Measurements from ENCODE around the gene HAPSTR1. TPM values are rescaled to one million over a fixed set of nuclear protein-coding genes. Genes with fewer than 3 reads are reported as not detected.

HAPSTR1 gene
- total and polyA plus RNA-seq, 4 donors, result 6.5 to 46.5 (median 17.7) TPM

GRCh38 chr16:9092282-9092977, 986 bp downstream of the HAPSTR1 start:
- peak overlapping the region; percentile 80 to 97 for H3K27ac ChIP-seq (ENCODE audit: low read depth in 1 of 2, low read length in 2 of 2)
- H3K27me3 ChIP-seq (ENCODE audit: control insufficient read depth in 4 of 4, insufficient read depth in 4 of 4, low read length in 3 of 4), result no peaks in the 10 kb centered on the region
- peak overlapping the region; percentile 84 to 90 (median 87) for H3K4me3 ChIP-seq (ENCODE audit: low read depth in 1 of 3, low read length in 3 of 3)
- TF ChIP-seq GABPA (IDR thresholded peaks at IDR 0.05 in 1 of 2, conservative IDR thresholded peaks at IDR 0.05 in 1 of 2), result no peak
- TF ChIP-seq RXRA (IDR thresholded peaks at IDR 0.05), result no peak
- no peak for TF ChIP-seq ZBTB33 (IDR thresholded peaks at IDR 0.05)
- TF ChIP-seq MAX (IDR thresholded peaks at IDR 0.05), result no peak
- peak; percentile 93 for TF ChIP-seq YY1 (IDR thresholded peaks at IDR 0.05)
- TF ChIP-seq HNF4A (conservative IDR thresholded peaks at IDR 0.05), result no peak
- TF ChIP-seq ATF3 (IDR thresholded peaks at IDR 0.05), result no peak
- no peak for TF ChIP-seq JUND (IDR thresholded peaks at IDR 0.05)
- peaks cover 10 to 38% (median 35%) of the 10 kb centered on the region in 4 donors for H3K4me1 ChIP-seq (ENCODE audit: control insufficient read depth in 4 of 4, insufficient read depth in 4 of 4, low read length in 3 of 4)
- no peaks in the 10 kb centered on the region for H3K9me3 ChIP-seq (ENCODE audit: control insufficient read depth in 4 of 4, low read length in 3 of 4)
- under 1% methylated on average over 64 of the region's 64 CpGs for WGBS
- peak overlapping the region; percentile 62 to 86 for H3K9ac ChIP-seq (ENCODE audit: low read depth in 1 of 2, low read length in 2 of 2)
- H3K36me3 ChIP-seq (ENCODE audit: control insufficient read depth in 4 of 4, insufficient read depth in 3 of 4, low read depth in 1 of 4, low read length in 3 of 4), result peaks cover 0 to 2% (median under 1%) of the 10 kb centered on the region in 4 donors
- DNase-seq (ENCODE audit: low spot score), result peak; percentile 68

GRCh38 chr16:9092978-9093344, 1.5 kb downstream of the HAPSTR1 start:
- Histone ChIP-seq H3K27ac (ENCODE audit: low read depth in 1 of 2, low read length in 2 of 2) (peak overlapping the region; percentile 80 to 97), H3K27me3 (ENCODE audit: control insufficient read depth in 4 of 4, insufficient read depth in 4 of 4, low read length in 3 of 4) (no peaks in the 10 kb centered on the region), H3K4me3 (ENCODE audit: low read depth in 1 of 3, low read length in 3 of 3) (peak overlapping the region; percentile 84 to 90 (median 87)), H3K36me3 (ENCODE audit: control insufficient read depth in 4 of 4, insufficient read depth in 3 of 4, low read depth in 1 of 4, low read length in 3 of 4) (peaks cover 0 to 2% (median under 1%) of the 10 kb centered on the region in 4 donors), H3K9ac (ENCODE audit: low read depth in 1 of 2, low read length in 2 of 2) (peak overlapping the region; percentile 62 to 86), H3K9me3 (ENCODE audit: control insufficient read depth in 4 of 4, low read length in 3 of 4) (no peaks in the 10 kb centered on the region), H3K4me1 (ENCODE audit: control insufficient read depth in 4 of 4, insufficient read depth in 4 of 4, low read length in 3 of 4) (peaks cover 15 to 43% (median 40%) of the 10 kb centered on the region in 4 donors)
- under 1% methylated on average over 18 of the region's 18 CpGs for WGBS
- peak; percentile 50 for DNase-seq (ENCODE audit: low spot score)
- no peak for TF ChIP-seq RXRA (IDR thresholded peaks at IDR 0.05)
- TF ChIP-seq YY1 (IDR thresholded peaks at IDR 0.05), result peak; percentile 3

DNA sequence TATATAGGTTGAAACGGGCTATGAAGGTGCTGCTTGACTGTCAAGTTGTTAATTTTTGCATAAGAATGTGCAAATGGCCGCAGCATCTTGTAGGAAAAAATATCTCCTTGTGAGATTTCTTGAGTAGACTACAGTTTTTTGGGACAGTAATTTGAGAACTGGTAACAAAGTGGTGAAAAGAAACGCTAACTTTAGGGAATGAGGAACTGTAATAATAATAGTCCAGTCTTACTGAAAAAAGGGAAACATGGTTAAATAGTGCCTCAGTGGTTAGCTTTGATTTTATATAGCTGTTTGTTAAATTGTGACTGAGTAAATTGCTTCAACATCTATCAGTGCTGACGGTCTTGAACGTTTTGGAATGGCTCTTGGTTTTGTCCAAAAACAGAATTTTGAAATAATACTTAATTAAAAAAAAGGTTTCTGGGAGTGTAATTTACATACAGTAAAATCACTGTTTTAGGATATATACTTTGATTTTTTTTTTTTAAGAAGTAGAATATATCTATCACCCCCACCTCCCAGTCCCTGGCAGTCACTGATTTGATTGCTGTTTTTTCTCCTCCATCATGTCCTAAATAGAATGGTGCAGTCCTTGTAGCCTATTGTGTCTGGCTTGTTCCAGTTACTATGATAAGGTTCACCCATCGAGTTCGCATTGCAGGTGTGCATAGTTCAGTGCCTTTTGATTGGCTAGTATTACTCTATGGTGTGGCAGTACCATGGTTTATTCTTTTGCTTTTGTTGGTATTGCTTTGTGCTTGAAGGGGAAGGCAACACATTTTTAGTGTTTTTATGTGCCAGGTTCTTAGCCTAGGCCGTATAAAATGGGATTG, 2.8 kb downstream of the HAPSTR1 start:
- Histone ChIP-seq H3K9me3 (ENCODE audit: control insufficient read depth in 4 of 4, low read length in 3 of 4) (no peaks in the 10 kb centered on the region), H3K4me3 (ENCODE audit: low read depth in 1 of 3, low read length in 3 of 3) (peak overlapping the region; percentile 84 to 90 (median 87)), H3K27ac (ENCODE audit: low read depth in 1 of 2, low read length in 2 of 2) (no peak overlapping the region), H3K36me3 (ENCODE audit: control insufficient read depth in 4 of 4, insufficient read depth in 3 of 4, low read depth in 1 of 4, low read length in 3 of 4) (peaks cover 0 to 2% (median under 1%) of the 10 kb centered on the region in 4 donors), H3K27me3 (ENCODE audit: control insufficient read depth in 4 of 4, insufficient read depth in 4 of 4, low read length in 3 of 4) (no peaks in the 10 kb centered on the region), H3K9ac (ENCODE audit: low read depth in 1 of 2, low read length in 2 of 2) (peak overlapping the region; percentile 62 to 86), H3K4me1 (ENCODE audit: control insufficient read depth in 4 of 4, insufficient read depth in 4 of 4, low read length in 3 of 4) (peaks cover 20 to 56% (median 53%) of the 10 kb centered on the region in 4 donors)
- no peak for DNase-seq (ENCODE audit: low spot score)
- WGBS, result 26% methylated on average over 8 of the region's 8 CpGs
- no peak for TF ChIP-seq MAX (IDR thresholded peaks at IDR 0.05)
- no peak for TF ChIP-seq HNF4G (IDR thresholded peaks at IDR 0.05)
- no peak for TF ChIP-seq ATF3 (IDR thresholded peaks at IDR 0.05)
- TF ChIP-seq ZBTB33 (IDR thresholded peaks at IDR 0.05), result no peak
- TF ChIP-seq YY1 (IDR thresholded peaks at IDR 0.05), result no peak
- TF ChIP-seq, protein P1, sequence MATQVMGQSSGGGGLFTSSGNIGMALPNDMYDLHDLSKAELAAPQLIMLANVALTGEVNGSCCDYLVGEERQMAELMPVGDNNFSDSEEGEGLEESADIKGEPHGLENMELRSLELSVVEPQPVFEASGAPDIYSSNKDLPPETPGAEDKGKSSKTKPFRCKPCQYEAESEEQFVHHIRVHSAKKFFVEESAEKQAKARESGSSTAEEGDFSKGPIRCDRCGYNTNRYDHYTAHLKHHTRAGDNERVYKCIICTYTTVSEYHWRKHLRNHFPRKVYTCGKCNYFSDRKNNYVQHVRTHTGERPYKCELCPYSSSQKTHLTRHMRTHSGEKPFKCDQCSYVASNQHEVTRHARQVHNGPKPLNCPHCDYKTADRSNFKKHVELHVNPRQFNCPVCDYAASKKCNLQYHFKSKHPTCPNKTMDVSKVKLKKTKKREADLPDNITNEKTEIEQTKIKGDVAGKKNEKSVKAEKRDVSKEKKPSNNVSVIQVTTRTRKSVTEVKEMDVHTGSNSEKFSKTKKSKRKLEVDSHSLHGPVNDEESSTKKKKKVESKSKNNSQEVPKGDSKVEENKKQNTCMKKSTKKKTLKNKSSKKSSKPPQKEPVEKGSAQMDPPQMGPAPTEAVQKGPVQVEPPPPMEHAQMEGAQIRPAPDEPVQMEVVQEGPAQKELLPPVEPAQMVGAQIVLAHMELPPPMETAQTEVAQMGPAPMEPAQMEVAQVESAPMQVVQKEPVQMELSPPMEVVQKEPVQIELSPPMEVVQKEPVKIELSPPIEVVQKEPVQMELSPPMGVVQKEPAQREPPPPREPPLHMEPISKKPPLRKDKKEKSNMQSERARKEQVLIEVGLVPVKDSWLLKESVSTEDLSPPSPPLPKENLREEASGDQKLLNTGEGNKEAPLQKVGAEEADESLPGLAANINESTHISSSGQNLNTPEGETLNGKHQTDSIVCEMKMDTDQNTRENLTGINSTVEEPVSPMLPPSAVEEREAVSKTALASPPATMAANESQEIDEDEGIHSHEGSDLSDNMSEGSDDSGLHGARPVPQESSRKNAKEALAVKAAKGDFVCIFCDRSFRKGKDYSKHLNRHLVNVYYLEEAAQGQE (IDR thresholded peaks at IDR 0.05), result no peak
- TF ChIP-seq HNF4A (conservative IDR thresholded peaks at IDR 0.05), result no peak
- no peak for TF ChIP-seq NR2F2 (IDR thresholded peaks at IDR 0.05)
- TF ChIP-seq RAD21 (IDR thresholded peaks at IDR 0.05), result no peak
- TF ChIP-seq TAF1 (conservative IDR thresholded peaks at IDR 0.05), result no peak
- no peak for TF ChIP-seq SP1 (IDR thresholded peaks at IDR 0.05)
- TF ChIP-seq FOXA2 (IDR thresholded peaks at IDR 0.05), result no peak

Measured in liver (tissue), 9 donors.